Spleen (tissue), 7 donors: ENCODE data around the gene BMF.

Source experiments
- POLR2A ChIP-seq, 3 donors: fragments of 450-650 bp; IDR thresholded peaks; one replicate each; pipeline ENCODE4 v1.5.1; 2017; ENCODE audit warnings: antibody characterized with exemption in 3 of 3, mild to moderate bottlenecking in 1 of 3
- POLR2AphosphoS5 ChIP-seq, 3 donors: sonication (generic); formaldehyde crosslinking; IDR thresholded peaks; one replicate each; pipeline ENCODE4 v1.5.1; 2017; ENCODE audit warnings: antibody characterized with exemption in 3 of 3
- TF ChIP-seq, protein P1 (sequence below), 11 experiments: fragments of 200-600 bp in 7 of 11; fragments of 450-650 bp in 4 of 11; sonication (generic) in 4 of 11; IDR thresholded peaks in 8 of 11; conservative IDR thresholded peaks in 3 of 11; 1 replicate in 7 of 11; 2 replicates in 4 of 11; pipeline versions ENCODE4 v1.4.0 to v1.8.0; 2016 to 2021; ENCODE audit warnings: antibody characterized with exemption in 11 of 11, inconsistent platforms in 4 of 11, mild to moderate bottlenecking in 1 of 11
- donor health status: DM: no; HTN: no; CAD: no; lungs with moderate emphysema.
- donor health status: DM: no; HTN: no; CAD: no.
- donor health status: DM: no; HTN: no; CAD: no.

DNA sequence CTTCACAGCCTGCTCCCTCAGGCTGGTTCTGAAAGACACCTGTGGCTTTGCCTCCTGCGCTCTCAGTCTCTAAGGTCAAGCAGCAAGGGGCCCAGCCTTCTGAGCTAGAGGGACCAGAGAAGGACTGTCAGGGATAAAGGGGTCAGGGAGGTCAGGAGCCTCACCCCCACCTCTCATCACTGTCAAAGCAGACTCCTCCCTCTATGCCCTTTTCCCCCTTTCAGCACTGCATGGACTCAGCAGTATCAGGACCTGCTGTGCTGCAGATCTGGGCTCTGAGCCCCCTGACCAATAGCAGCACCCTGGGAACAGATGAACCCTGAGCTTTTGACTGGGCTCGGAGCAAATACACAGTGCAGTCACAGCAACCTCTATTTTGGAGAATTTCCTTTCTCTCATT is 3.2 kb upstream of the BMF start:
- TF ChIP-seq, protein P1, sequence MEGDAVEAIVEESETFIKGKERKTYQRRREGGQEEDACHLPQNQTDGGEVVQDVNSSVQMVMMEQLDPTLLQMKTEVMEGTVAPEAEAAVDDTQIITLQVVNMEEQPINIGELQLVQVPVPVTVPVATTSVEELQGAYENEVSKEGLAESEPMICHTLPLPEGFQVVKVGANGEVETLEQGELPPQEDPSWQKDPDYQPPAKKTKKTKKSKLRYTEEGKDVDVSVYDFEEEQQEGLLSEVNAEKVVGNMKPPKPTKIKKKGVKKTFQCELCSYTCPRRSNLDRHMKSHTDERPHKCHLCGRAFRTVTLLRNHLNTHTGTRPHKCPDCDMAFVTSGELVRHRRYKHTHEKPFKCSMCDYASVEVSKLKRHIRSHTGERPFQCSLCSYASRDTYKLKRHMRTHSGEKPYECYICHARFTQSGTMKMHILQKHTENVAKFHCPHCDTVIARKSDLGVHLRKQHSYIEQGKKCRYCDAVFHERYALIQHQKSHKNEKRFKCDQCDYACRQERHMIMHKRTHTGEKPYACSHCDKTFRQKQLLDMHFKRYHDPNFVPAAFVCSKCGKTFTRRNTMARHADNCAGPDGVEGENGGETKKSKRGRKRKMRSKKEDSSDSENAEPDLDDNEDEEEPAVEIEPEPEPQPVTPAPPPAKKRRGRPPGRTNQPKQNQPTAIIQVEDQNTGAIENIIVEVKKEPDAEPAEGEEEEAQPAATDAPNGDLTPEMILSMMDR (IDR thresholded peaks at IDR 0.05 in 8 of 11, conservative IDR thresholded peaks at IDR 0.05 in 3 of 11), result no peak
- TF ChIP-seq POLR2A (IDR thresholded peaks at IDR 0.05), result no peak
- no peak for TF ChIP-seq POLR2AphosphoS5 (IDR thresholded peaks at IDR 0.05)
